Measurements from ENCODE around the gene CSNK1G3.
"Not testable (repeated sequence)": the region's sequence is repeated elsewhere in the genome, so short reads cannot be mapped to it uniquely, and the experiment has no call there.

Gene CSNK1G3

DNA sequence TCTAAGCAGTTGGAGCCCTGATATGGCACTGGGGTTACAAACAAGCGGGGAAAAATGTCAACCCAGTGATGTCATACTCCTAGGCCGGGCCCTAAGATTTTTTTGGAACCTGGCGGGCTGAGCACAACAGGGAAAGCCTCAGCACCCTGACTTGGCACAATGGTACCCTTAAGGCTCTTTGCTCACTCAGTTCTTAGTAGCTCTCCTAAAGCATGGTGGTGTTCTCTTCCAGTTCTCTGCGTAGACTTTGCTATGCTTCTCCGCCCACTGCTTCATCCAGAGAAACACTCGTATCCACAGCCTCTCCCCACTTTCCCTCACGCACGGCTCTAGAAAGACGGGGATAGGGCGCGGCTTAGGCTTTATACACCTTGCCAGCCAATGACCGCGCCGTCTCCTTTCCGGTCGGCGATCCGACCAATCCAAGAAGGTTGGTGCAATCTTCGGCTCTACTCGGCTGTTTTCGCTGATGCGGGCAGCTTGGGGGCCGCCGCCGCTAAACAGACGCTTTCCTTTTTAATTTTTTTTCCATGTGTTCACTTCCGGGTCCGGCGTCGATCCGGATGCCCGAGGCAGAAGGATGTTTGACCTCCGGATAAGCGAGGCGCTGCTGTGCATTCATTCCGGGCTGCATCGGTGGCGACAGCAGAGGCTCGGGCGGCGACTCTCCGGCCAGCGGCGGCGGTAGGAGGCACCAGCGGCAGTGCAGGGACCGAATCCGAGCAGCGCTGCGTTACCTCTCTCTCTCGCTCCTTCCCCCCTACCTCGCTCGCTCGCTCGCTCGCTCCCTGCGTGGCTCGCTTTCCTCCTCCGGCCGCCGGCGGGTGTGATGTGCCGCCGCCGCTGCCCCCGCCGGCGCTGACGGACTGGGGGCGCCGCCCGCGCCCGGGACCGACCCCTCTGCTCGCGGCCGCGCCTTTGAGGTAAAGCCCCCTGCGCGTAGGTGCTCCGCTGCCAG, at the start of gene CSNK1G3:
CSNK1G3 (plus strand) TSS at position 530 of the 958 bp plus-strand sequence. CDS start 33,487 bp downstream, outside the sequence.
- DNase-seq, result peak; percentile 51

GRCh38 chr5:123466839-123467238, 45.1 kb upstream of the CSNK1G3 start:
- not testable (repeated sequence) for DNase-seq

- no peak for DNase-seq
These were observed 40.6 kb upstream of the CSNK1G3 start for GRCh38 chr5:123471385-123471784.

DNA sequence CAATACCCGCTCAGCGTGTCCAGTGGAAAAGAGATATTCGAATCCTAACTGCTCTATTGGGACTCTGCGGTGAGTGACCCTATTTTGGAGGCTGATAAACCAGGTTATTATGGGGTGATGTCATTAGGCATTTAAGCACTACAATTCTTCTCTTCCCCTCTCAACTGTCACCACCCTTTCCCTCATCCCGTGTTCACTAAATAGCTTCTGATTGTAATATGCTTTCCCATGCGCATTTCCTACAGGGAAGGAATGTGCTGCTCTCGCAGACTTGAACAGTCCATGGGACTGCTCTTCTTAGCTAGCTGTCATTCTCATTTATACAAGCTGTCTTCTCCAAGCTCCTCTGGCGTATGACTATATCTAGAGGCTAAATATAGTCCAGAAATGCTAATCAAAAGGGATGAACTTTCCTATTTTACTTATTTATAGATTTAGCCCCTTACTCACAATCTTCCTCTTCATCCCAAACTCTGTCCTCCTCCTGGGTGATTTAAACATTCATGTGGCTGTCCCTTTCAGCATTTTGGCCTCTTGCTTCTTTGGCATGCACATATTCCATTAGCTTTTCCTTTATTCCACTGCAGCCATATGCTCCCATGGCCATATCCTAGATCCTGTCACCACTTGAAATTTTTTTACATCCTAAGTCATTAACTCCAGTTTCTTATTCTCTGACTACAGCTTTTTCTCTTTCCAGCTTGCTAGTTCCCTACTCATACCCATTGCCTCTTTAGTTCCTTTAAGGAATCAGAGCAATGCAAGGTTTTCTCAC, 39.6 kb upstream of the CSNK1G3 start:
- no peak for DNase-seq

GRCh38 chr5:123474228-123474627, 37.7 kb upstream of the CSNK1G3 start:
- DNase-seq, result no peak

DNA sequence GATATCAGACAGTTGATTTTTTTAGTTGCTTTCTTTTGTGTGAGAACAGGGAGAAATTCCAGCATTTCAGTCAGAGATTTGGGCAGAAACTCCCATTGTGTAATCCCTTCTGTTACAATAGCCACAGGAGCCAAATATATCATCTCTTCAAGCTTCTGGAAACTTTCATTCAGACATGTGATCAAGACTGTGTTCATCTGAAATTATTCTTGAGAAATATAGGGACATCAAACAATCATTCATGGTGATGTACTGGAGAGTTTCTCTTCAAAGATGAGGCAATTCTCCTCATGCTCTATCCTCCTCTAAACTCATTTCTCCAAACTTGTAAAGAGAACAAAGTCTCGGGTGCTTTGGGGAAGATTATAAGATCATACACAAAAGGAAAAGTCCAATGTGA, 35.2 kb upstream of the CSNK1G3 start:
- no peak for DNase-seq

DNA sequence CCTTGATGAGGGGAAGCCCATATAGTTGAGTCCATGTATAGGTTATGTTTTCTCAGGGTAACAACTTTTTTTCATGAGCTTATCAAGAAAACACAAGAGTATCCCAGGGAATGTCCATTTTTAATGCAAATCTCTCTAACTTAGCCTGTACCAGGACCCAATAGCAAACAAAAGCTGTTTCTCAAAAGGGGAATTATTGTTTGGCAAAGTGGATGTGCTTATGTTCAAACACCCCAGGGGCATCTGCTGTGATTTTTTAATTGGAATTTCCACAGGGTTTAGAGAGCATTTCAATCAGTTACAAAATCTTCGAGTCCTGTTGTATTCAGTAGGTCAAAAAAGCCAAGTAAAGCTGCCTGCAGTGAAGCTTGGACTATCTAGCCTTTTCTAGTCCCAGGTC, 33.4 kb upstream of the CSNK1G3 start:
- DNase-seq, result no peak

- DNase-seq, result no peak
These were observed 29.7 kb upstream of the CSNK1G3 start for GRCh38 chr5:123482258-123482657.

DNA sequence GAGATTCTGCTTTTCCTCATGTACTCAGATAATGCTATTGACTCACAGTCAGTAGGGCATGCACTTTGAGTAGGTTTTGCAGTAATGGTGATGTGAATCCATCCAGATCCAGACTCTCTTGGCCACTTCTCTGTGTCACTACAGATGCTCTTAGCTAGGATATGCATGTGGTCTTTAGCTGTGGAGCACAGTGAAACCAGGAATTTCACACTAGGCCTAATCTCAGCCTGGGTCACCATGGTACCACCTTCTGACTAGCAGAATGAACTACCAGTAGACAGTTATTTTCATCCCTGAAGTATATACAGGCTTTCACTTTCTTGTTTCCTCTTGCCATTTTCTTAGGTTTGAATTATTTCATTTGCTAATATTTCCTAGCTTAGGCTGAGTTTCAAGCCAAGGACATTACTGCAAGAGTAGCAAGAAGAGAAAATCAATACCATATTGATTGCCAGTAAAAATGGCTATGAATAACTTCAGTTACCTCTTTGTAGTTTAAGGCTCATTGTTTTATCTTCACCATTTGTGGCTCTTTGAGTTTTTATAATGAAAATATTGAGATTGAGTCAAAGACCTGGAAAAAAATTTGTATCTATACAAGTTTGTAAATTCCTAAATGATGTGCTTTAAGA, 28.4 kb upstream of the CSNK1G3 start:
- DNase-seq, result no peak

DNA sequence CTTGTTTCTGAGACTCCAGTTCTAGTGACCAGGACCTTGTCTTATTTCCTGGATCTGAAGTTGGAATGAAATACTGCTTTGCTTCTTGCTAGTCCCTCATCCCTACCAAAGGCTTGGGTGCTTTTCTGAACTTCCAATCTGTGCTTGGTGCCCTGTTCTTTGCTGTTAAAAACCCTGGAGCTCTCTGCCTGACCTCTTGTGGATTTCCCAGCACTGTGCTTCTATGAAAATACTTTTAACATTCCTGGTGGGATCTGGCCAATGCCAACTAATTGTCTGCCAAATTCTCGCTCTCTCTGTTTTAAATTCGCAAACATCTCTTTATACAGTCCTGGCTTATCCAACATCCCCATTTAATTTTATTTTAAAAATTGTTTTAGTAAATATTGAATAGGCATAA, 26.7 kb upstream of the CSNK1G3 start:
- DNase-seq, result no peak

DNA sequence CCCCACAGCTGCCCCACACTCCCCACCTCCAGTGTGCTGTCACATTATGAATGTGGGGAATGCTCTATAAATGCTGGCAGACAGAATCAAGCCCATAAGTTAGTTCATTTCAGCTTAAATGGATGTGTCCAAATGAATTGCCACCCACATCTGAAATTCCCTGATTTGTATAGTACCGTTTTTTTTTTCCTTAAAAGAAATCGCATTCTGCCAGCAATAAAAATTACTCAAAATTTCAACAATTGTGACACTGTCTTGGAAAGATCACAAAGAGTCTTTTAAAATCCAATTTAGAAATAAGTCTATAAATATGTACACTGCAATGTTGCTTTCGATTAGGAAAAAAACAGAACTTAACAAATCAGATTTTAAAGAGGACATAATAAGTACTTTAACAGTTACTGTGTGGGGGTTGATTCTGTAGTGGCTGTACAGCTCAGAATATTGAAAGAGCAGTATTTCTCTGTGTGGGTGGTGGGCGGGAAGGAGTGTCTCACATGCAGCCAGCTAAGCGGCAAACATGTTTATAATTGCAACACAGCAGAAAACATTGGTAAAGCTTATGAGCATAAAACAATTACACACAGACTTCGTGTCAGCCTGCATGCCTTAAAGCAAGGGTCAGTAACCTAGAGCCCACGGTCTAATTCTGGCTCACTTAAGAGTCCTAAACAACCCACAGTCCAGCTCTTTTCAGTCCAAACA, 24.9 kb upstream of the CSNK1G3 start:
- DNase-seq, result no peak

DNA sequence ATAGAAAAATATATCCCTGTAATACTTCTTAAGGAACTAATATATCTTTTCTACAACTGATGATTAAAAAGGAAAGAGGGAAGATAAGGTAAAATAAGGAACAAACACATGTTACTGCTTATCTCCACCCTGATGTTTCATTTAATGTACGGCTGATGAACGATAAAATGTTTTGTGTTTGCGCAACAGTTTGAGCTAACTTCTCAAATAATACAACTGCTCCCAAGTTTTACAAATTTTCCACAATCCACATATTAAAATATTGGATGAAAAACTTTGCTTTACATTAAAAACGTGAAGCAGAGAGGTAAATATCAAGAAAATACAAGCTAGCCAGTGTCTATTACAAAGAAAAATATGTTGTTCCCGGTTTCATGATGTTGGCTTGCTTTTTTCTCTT, 21.0 kb upstream of the CSNK1G3 start:
- no peak for DNase-seq

DNA sequence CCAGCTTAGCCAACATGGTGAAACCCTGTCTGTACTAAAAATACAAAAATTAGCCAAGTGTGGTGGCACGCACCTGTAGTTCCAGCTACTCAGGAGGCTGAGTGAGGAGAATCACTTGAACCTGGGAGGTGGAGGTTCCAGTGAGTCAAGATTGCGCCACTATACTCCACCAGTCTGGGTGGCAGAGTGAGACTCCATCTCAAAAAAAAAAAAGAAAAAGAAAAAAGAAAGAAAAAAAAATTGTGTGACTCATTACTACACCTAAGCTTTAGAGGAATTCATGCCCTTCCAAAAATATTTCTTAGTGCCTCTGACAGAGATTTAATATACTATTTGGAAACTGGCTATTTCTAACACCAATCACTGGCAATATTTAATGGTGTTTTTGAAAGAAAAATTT, 16.8 kb upstream of the CSNK1G3 start:
- DNase-seq, result not testable (repeated sequence)

DNA sequence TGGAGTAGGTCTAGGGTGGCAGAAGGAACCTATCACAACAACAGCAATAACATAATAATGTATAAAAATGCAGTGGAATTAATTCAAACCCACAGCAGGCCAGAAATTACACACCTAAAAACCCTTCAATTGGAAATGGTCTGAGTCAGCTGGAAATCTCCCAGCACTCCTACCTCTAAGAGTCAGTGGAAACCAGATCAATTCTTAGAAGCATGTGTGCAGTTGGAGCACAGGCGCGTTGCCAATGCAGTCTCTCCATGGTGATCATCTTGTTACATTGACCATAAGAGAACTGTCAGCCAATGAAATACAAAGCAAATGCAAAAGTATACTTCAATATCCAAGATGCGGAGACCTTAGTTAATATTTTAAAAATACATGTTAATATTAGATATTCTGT, 15.1 kb upstream of the CSNK1G3 start:
- DNase-seq, result no peak

DNA sequence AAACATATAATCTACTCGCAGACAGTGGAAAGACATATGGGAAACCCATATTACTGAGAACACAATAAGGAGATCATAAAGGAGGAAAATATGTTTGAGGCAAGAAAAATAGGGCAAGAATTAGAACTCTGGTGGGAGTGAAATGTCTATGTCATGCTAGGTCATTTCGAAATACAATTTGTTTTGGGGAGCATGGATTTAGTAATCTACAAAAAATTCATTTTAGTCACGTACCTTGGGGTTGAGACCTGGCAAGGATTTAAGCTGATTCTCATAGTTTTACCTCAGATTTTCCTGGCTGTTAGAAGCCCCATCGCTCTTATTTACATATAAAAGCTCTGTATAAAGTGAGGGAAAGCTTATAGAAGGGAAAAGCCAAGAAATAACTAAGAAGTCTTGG, 11.5 kb upstream of the CSNK1G3 start:
- DNase-seq, result no peak

- DNase-seq, result no peak
These were observed 9.9 kb upstream of the CSNK1G3 start for GRCh38 chr5:123502120-123502519.

- DNase-seq, result no peak
These were observed 8.7 kb upstream of the CSNK1G3 start for GRCh38 chr5:123503299-123503698.

GRCh38 chr5:123505633-123506032, 6.3 kb upstream of the CSNK1G3 start:
- DNase-seq, result no peak

- no peak for DNase-seq
These were observed 3.5 kb upstream of the CSNK1G3 start for GRCh38 chr5:123508441-123508840.

DNA sequence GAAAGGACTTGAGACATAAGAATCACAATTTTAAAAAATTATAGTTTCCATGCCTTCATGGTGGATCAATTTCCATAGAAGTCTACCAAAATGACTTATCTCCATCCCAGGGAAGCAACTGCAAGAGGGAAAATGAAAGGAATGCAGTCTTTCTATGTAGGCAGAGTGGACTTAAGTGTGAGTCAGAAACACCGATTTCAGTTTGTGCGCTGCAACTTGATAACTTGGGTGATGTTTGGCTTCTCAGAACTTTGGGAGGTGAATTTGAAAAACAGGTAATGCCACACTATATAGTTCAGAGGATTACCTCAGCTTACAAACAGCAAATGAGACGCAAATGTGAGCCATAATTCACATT, 708 bp upstream of the CSNK1G3 start:
- DNase-seq, result no peak

DNA sequence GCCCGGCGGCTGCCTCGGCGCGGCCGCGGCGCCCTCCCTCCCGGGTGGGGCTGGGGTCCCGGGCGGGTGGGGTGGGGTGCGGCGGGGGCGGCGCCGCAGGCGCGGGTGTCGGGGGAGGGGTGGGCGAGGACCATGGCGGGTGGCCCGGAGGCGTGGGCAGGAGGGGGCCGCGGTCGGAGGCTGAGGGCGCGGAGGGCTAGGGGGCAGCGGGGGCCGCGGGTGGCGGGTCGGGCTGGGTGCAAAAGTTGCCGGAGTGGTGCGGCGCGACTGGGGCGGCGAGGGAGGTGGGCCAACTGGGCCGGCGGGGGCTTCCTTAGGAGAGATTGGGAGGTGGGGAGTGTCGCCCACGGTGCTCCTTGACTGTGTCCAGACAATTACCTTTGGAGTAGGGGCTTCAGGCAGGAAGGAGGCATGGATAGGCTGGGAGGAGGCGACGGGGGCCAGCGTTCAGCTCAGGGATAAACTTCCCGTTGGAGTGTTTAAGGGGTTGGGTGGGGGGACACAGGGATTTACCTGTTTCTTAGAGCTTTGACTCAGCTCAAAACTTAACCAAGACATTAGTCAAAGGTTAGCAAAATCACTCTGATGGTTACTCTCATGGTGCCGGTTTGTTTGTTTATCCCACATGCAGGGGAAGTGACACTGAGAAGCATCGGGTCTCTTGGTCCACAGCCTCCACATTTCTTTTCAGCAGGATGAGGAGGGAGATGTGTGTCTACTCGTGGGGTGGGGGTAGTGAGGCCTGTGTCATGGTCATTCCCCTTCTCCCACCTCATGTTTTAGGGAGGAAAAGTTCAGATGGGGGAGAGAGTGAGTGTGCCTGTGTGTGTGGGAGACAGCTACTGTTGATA, 859 bp downstream of the CSNK1G3 start:
- no peak for DNase-seq

Data from GF-D8 (cell line).